Keratinocyte (primary cell): ENCODE data around the gene KIF24.

Experiments
- CTCF ChIP-seq, 3 experiments: IDR thresholded peaks in 1 of 3; conservative IDR thresholded peaks in 1 of 3; optimal IDR thresholded peaks in 1 of 3; 2 replicates in 2 of 3; 3 replicates in 1 of 3; pipeline versions ENCODE3 to v1.5.1; 2011; ENCODE audit warnings: low read length in 3 of 3, mild to moderate bottlenecking in 3 of 3, moderate library complexity in 2 of 3, control low read depth in 1 of 3, inconsistent platforms in 1 of 3; ENCODE audit not compliant: insufficient read depth in 2 of 3; ENCODE audit errors: extremely low read depth in 1 of 3
- EZH2 ChIP-seq: IDR thresholded peaks from one replicate; pipeline ENCODE4 v1.6.1; 2012; ENCODE audit warnings: inconsistent platforms, mild to moderate bottlenecking, low read length, moderate library complexity

- TF ChIP-seq EZH2 (no peak), CTCF (optimal IDR thresholded peaks at IDR 0.05 in 1 of 3, IDR thresholded peaks at IDR 0.05 in 1 of 3, conservative IDR thresholded peaks at IDR 0.05 in 1 of 3; ENCODE audit: extremely low read depth in 1 of 3, insufficient read depth in 2 of 3, low read length in 3 of 3) (no peak)
These were observed 38.0 kb downstream of the KIF24 start for GRCh38 chr9:34291023-34291422.
